ENCODE results near the gene WNT2B. TPM values are rescaled to one million over a fixed set of nuclear protein-coding genes. Genes with fewer than 3 reads are reported as not detected.

Gene WNT2B
- total and polyA plus RNA-seq, 9 of the 15 experiments (the other 6 are each of a cell fraction or from before 2014, with no cell fraction given), result 0.02 to 0.06 (median 0.04) TPM; not detected in 3

- no peak overlapping the region for H3K27ac ChIP-seq (ENCODE audit: extremely low read depth, low read depth, low read length)
- H3K79me2 ChIP-seq (ENCODE audit: control insufficient read depth, insufficient read depth, low read length), result no peaks in the 10 kb centered on the region
- no peaks in the 10 kb centered on the region for H3K9me3 ChIP-seq (replicated peaks; ENCODE audit: control insufficient read depth, insufficient read depth, low read depth, low read length)
- POLR2A ChIA-PET, result interaction anchor here (0.6 to 0.7 kb wide), 3 partner anchors 10 to 92 kb away, joined by 3 to 5 read pairs (median 3); no protein-coding TSS in a partner anchor
- 3% methylated on average over 3 of the region's 3 CpGs for WGBS (ENCODE audit: insufficient coverage, low coverage, missing lambda C conversion rate)
- no peak for TF ChIP-seq E4F1 (CRISPR knock-in tag; IDR thresholded peaks at IDR 0.05; ENCODE audit: borderline replicate concordance)
- TF ChIP-seq CTCFL (IDR thresholded peaks at IDR 0.05; ENCODE audit: borderline replicate concordance, insufficient read depth, low read depth, low read length, poor library complexity, severe bottlenecking), result no peak
- no peak for TF ChIP-seq SIN3B (IDR thresholded peaks at IDR 0.05; ENCODE audit: low read depth)
- no peak for TF ChIP-seq BRCA1 (IDR thresholded peaks at IDR 0.05)
- TF ChIP-seq BRCA1 (CRISPR knock-in tag; IDR thresholded peaks at IDR 0.05), result no peak
- TF ChIP-seq CBX3 (IDR thresholded peaks at IDR 0.05; ENCODE audit: borderline replicate concordance in 1 of 2, low read length in 2 of 2), result no peak
- TF ChIP-seq ZNF121 (CRISPR knock-in tag; conservative IDR thresholded peaks at IDR 0.05), result 0 out of 2 replicates have a peak, but pooled peaks have one; percentile 32
- no peak for TF ChIP-seq BCOR (IDR thresholded peaks at IDR 0.05)
- in situ Hi-C loops (cut with MboI) (no loop called here), intact Hi-C loops (cut with micrococcal nuclease) (no loop called here)
- H4K20me1 ChIP-seq (replicated peaks; ENCODE audit: control insufficient read depth, insufficient read depth, low read length), result 0 out of 2 replicates have a peak, but pooled peaks cover 4% of the 10 kb centered on the region
- CTCF ChIA-PET (ENCODE audit: low intra/inter-chr PET ratio), result no interaction called here
- peaks cover 0 to 34% of the 10 kb centered on the region in 2 experiments; a peak in 4 of 5 replicates for H3K4me1 ChIP-seq (replicated peaks in 1 of 2; ENCODE audit: control insufficient read depth in 2 of 2, insufficient read depth in 2 of 2, low read length in 2 of 2)
- FAIRE-seq (no peak), ATAC-seq (no peak), DNase-seq (ENCODE audit: extremely low read depth in 1 of 4, low spot score in 3 of 4) (no peak)
- H3K27me3 ChIP-seq (ENCODE audit: control insufficient read depth in 2 of 2, insufficient read depth in 2 of 2, low read length in 2 of 2), result peaks cover 51 to 94% of the 10 kb centered on the region in 2 experiments
- no peak overlapping the region for H3K4me2 ChIP-seq (ENCODE audit: insufficient read depth, low read length)
- H3K9me1 ChIP-seq (ENCODE audit: control insufficient read depth, insufficient read depth, low read length), result no peaks in the 10 kb centered on the region
- BruUV-seq (replicated peaks), result no TSS peak
- no peak overlapping the region for H2AFZ ChIP-seq (ENCODE audit: low read depth, low read length)
- no peak overlapping the region for H3K9ac ChIP-seq (ENCODE audit: insufficient read depth in 1 of 2, low read depth in 2 of 2, low read length in 2 of 2)
- no peak overlapping the region for H3K4me3 ChIP-seq
- no peaks in the 10 kb centered on the region for H3K36me3 ChIP-seq (ENCODE audit: control insufficient read depth, insufficient read depth, low read length)
Observed at GRCh38 chr1:112505878-112506277, 2.9 kb upstream of the WNT2B start.

All from K562 (cell line).